ENCODE results near the gene TRABD2B. TPM values are rescaled to one million over a fixed set of nuclear protein-coding genes. Genes with fewer than 3 reads are reported as not detected.

The TRABD2B gene
- total RNA-seq, 1 experiment from 2014 or later = not detected

DNA sequence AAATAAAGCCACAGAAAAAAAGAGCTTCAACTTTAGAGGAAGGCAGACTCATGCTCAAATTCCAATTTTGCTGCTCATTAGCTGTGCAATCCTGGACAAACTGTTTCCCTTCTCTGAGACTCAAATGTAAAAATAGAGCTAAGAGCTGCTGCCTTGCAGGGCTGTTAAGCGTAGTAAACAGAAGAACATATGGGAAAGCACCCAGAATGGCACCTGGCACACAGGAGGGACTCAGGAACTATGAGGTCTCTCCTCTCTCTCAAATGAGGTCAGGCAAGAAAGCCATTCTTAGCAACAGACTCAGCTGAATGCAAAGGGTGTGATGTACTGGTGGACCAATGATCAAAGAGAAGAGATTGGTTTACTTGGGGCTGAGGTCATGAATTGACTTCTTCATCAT lies 61.3 kb downstream of the TRABD2B start:
- no peak for DNase-seq (ENCODE audit: low read depth)

DNA sequence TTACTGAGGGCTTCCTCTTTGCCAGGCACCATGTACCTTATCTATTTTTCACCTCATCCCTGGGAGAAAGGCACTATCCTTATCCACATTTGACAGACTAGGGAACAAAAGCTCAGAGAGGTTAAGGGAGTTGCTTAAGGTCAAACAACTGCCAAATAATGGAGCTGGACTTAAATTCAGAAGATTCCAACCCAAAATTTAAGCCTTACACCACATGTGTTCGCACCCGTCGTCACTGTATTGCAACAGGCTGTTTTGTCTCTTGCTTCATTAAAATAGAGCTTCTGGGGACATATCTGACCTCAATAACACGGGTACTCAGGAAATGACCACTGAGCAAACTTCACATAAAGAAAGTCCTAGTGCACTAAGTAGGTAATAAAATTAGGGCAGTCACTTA lies 62.0 kb downstream of the TRABD2B start:
- no peak for DNase-seq (ENCODE audit: low read depth)

DNA sequence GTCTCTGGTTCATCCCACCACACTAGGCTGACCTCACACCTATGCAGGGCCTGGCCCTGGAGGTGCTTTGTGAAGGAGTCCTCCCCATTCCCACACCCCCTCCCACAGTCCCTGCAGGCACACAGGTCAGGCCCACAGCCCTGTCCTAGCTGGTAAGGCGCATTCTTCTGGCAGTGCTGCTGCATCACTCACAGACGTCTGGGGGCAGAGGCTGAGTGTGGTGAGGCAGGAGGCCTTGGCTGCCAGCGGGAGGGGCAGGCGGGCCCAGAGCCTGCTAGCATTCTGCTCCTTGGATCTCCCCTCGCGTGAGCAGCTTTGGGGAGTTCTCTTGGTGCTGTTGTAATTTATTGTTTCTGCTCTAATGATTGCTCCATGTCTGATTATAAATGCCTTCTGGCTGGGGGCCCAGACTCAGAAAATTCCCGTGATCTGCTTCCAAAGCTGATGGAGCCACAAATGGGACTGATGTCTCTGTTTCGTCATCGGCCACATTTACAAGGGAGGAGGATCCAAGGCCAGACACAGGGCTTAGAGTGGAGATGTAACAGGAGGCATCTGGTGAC lies 62.9 kb downstream of the TRABD2B start:
- peak; percentile 19 for DNase-seq (ENCODE audit: low read depth)

DNA sequence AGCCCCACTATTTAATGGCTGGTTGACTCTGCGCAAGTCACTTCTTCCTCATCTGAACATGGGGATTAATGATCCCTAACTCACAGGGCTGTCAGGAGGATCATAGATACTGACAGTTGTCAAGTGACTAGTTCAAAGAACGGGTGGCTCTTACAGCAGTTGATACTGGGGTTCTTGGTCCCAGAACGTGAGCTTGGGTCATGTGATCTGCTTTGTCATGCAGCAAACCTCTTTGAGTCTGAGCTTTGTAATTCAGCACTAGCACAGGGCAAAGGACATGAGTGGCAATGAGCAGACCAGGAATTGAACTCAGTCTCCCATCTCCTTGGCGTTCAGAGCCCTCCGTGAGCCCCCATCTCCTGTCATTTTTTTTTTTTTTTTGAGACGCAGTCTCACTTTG lies 64.4 kb downstream of the TRABD2B start:
- no peak for DNase-seq (ENCODE audit: low read depth)

DNA sequence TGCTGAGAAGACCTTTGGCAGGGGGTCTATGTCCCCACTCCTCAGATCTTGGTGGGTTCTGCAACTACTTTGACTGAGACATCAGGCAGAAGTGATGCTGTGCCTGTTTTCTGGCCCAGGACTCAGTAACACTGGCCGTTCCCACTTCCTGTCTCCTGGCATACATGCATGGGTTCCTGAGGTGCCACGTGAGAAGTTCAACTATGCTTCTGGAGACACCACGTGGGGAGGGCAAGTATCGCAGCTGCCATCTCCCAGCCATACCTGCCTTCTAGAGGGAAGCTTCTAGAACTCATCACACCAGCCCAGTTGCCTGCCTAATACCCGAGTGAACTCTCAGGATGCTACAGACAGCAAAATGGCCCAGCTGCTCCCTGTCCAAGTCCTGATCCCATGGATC lies 65.8 kb downstream of the TRABD2B start:
- DNase-seq (ENCODE audit: low read depth) = peak; percentile 44

DNA sequence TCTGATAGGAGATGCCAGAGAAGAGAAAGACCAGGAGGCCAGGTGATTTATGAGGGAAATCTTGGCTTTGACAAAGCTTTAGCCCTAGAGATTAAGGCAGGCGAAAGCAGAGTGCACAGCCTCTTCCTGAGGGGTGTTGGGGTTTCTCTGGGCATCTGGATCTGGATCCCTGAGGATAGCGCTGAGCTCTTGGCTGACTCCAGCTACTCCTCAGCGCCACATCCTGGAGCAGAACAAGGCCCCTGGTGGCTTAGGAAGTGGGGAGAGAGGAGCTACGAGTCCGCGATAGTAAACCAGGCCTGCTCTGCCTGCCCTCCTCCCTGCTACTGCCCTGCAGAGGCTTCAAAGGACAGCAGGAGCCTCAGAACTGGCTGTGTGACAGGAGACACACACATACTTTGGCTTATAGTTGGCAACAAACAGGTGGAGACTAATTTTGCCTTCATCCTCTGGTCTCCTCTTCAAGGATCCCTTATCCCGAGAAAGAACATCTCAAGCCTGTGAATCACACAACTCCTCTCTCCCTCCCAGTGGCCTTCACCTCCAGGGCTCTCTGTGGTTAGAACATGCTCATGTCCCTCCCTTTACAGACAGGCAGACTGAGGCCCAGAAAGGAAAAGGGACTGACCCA lies 66.9 kb downstream of the TRABD2B start:
- DNase-seq (ENCODE audit: low read depth) = no peak

DNA sequence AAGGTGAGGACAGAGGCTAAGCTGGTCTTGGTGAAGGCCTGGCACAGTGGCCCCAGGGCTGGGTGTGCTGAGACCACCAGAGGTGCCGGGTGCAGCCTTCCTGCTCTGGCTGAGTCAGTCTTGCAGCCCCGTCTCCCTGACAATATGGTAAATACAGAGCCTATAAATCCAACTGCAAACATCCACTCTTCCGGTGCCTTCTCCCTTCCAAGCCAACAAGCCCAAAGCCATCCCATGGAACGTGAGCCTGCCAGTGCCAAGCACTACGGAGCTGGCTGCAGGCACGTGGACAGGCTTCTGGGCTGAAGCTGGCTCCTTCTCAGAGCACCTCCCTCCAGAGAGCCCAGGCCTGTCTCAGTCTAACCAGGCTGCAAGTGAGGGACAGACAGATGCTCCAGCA lies 70.0 kb downstream of the TRABD2B start:
- DNase-seq (ENCODE audit: low read depth) = peak; percentile 15

DNA sequence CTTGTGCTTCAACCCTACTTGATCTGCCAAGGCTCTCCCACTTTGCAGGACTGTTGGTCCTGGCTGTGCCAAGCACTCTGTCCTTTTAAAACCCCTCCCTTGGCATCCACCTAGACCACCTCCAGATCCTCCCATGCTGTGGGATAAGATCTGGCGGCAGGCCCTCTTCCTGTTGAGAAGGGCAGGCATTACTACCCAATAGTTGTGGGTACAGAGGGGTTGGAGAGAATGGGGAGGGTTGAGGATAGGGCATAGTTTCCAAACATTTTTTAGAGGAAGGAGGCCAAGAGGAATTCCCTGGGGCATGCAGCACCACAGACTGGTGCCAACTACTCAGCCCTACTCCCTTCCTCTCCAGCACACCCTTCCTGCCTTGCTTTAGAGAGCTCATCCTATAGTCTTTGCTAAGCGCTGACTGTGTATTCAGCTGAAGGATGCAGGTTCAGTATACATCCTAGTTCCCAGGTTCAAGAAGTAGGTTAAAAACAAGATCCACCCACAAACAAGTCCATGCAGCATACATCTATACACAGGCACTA lies 70.7 kb downstream of the TRABD2B start:
- DNase-seq (ENCODE audit: low read depth) = no peak

DNA sequence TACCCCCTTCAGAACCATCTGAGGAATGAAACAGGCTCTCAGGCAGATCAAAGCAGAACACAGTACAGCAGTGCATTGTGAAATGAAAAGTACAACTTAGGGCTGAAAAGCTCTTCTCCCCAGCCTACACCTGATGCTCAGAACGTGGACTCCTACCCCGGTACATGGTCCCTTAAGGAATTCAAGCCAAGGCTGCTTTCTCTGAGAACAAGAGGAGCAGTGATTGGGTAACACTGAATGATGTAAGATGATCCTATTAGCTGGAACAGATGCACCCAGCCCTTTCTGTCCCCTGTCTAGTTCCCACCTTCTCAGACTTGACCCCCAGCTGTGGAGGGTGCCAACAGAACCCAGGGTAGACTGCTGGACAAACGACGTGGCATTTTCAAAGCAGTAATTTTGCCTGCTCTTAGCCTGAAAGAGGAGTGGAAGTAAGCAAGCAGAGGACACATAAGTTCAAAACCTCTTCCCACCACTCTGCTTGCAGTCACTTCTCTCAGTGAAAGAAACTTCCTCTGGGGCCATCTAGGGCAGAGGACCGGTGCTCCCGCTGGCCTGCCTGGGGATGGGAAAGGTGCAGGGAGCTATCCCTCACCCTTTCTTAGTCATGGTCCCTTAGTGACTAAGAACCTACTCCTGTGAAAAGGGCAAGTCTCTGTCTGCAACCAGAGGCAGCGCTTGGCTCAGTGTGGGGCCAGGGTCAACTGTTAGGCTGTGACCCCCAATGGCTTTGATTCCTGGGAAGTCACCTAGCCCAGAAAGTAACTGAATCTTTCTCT lies 72.7 kb downstream of the TRABD2B start:
- DNase-seq (ENCODE audit: low read depth) = no peak

DNA sequence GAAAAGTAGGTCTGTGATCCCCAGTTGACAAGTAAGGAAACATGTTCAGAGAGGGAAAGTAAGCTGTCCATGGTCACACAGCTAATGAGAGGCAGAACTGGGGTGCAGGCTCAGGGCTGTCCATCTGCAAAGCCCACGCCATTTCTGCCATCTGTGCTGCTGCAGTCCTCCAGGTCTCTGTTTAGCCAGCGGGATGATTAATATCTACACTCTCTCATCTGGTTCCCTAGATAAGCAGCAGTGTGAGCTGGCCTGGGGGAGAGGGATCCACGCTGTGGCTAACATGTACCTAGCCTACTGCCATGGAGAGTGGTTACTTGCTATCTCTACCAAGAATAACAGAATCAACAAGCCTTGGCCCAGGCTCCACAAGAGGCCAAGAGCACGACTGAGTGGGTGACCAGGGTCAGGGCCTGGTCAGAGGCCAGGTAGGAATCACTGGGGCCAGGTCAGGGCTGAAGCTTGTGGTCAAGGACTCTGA lies 75.2 kb downstream of the TRABD2B start:
- DNase-seq (ENCODE audit: low read depth) = no peak

DNA sequence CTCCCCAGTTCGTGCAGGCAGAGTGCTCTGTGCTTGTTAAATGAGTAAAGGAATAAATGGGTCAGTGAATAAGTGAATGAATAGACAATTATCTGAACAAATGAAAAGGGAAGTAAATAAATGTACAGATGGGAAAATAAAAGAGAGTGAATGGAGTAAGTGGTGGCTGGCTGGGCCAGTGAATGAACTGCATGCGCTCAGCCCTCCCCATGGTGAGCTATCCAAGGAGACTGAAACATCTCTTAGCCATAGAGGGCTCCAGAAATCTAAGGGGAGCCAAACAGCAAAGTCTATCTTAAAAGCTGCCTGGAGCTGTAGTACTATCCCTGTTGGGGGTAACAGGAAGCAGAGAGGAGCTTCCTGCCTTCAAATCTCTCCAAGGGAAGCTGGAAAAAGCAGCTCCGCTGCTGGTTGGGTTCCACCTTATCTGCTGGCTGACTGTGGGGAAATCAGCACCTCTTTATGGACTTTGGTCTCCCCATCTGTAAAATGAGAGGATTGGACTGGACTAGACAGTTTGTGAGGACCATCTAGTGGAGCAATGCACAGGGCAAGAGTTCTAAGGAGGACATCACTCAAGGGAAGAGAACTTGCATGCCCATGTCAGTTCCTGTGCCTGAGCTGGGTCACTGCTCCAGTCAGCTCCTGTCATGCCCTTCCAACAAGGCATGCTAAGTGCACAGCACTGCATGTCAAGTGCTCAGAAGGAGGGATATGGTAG lies 77.9 kb downstream of the TRABD2B start:
- DNase-seq (ENCODE audit: low read depth) = no peak

DNA sequence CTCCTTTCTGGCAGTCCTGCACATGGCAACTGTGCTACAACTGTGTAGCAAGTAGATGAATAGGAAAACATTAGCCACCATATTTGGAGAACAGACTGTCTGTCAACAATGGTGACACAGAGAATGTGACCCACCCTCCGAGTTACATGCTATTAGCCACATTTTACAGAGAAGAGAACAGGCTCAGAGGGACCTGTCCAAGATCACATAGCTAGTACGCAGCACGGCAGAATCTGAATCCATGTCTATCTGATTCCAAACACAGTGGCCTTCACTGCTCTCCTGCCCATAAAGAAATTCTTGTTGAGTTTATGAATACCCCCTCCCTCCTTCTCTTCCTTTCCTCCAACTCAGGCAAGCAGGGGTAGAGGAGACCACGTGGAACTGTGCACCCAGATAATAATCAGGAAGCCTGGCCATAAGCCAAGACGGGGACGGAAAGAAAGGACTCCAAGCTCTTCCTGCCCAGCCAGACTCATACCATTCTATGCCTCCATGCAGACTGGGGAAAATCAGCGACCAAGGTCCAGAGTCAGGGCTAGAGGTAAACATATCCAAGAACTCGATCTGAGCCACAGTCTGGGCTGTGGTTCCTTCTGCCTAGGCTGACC lies 78.8 kb downstream of the TRABD2B start:
- no peak for DNase-seq (ENCODE audit: low read depth)

DNA sequence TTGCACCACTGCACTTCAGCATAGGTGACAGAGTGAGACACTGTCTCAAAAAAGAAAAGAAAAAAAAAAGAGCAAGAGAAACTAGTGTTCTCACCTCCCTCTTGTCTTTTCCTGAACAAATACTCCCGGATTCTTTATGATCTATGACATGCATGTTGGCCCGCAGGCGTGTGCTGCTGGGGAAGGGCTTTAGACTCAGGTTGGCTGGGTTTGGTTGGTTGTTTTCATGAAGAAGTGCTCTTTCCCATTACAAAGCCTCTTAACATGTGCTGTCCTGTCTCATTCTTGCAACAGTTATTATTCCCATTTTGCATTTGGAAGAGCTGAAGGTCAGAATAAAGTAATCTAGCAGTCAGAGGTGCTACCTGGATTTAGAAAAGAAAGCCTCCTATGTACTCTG lies 79.5 kb downstream of the TRABD2B start:
- no peak for DNase-seq (ENCODE audit: low read depth)

DNA sequence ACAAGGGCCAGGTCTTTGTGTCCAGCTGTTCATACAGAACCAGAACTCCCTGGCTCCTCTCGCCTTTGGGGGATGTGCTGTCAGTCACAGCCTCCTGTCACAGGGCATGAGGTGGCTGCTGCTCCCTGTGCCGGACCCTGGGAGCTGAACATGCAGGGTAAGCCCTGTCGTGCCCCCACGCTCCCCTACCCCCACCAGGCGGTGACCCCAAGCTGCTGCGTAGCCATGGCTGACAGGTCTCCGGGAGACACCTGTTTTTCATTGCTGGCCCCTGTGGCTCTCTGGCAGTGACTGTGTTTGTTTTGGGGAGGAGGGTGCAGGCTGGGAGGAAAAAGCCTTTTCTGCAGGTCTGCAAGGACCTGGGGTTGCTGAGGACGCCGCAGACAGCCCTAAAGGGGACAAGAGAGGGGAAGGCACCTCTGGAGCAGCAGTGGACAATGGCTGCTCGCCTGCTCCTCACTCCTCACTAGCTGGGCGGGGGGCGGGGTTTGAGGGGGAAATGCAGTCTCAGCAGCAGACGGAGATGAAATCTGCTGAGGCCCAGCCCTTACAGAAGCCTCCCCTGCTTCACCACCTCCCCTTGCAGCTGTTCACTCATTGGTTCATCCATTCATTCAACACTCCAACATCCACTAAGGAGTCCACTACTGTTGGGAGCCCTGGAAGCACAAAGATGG lies 81.4 kb downstream of the TRABD2B start:
- DNase-seq (ENCODE audit: low read depth) = no peak

DNA sequence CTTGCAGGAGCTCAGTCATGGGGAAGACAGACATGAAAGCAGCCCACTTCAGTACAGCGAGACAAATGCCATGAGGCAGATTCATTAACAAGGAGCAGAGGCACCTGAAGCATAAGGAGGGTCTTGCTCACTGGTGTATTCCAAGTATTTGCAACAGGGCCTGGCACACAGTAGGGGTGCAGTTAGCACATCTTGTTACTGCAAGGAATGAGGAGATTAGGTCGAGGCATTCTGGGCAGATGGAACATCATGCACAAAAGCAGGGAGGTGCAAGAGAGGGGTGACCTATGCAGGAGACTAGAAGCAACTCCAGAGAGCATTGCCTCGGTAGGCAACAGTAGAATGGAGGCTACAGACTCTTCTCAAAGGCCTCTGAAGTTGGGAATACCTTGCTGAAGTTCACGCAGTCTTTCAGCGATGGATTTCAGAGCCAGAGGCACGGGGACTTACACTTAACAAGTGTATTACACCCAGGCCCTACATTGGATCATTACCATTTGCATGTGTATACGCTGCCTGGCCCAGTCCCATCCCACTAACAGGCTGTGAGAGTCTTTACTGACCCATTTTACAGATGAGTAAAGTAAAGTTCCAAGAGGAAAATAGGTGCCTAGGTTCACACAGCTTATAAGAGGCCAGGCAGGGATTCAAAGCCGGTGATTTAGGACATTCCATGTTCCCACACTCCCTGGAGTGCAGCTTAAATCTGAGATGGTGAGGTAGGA lies 82.1 kb downstream of the TRABD2B start:
- no peak for DNase-seq (ENCODE audit: low read depth)

DNA sequence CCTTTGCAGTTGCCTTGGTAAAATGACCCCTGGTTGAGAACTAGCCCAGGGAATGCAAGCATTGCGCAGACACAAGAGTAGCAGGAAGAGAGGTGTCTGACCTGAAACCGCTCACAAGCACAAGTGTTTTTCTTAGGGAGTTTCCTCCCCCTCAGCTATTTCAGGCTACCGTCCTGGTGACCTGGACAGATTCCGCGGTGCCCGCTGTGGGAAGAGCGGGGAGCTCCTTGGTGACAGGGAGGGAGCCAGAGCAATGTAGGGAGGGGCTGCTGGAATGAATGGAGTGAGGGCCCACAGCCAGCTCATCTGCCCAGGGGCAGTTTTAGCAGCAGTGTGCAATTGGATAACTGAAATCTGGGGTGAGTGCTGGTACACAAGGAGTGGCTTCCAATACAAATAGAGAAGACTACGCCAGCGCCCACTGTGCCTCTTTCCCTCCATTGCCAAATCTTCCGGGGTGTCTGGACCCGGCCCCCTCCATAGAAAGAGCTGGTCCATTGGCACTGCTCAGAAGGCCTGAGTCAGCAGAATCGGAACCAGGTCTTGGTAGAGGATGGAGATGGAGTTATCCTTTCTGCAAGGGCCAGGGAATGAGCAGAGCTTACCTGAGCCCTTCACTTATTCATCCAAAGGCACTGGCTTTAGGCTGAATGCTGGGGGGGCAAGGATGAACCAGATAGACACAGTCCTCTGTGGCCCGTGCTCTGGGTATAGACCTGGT lies 82.8 kb downstream of the TRABD2B start:
- DNase-seq (ENCODE audit: low read depth) = peak; percentile 39

DNA sequence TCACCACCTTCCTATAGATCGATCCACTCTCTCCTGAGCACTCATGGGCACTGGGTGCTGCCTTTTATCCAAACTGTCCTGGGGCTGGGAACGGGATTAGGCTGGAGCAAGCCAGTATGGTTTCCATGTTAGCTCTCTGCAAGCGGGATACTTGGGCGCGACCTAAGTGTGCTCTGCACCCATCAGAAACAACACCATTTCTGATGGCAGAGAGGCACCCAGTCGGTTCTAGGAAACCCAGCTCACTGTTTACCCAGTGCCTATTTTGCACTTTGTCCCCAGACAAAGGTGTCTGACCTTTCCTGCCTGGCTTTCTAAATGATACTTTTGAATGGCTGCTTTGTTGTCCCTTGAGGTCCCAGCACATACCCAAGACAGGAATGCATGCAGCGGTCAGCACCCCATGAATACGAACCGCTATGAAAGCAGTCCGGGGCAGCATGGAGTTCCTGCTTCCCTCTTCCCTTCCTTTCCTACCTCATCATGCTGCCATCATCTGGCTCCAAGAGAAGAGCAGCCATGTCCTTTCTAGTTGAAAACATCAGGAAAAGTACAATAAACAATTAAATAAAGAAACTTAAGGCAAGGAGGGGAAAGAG lies 83.9 kb downstream of the TRABD2B start:
- DNase-seq (ENCODE audit: low read depth) = no peak

DNA sequence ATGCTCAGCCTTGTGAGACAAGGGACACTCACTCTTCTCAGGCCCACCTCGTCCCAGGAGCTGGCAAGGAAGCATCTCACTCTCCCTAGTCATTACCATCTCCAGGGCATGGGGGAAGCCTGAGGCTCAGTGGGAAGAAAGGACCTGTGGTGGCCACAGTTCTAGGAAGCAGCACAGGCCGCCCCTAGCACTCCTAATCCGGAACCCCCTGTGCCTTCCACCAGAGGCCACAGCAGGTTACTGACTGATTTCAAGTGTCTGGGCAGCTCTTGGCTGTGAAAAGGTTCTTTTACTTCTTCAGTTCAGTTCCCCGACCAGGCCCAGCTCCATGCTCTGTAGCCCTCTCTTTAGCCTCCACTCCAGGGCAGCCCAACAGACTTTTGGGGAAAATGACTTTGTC lies 84.4 kb downstream of the TRABD2B start:
- no peak for DNase-seq (ENCODE audit: low read depth)

DNA sequence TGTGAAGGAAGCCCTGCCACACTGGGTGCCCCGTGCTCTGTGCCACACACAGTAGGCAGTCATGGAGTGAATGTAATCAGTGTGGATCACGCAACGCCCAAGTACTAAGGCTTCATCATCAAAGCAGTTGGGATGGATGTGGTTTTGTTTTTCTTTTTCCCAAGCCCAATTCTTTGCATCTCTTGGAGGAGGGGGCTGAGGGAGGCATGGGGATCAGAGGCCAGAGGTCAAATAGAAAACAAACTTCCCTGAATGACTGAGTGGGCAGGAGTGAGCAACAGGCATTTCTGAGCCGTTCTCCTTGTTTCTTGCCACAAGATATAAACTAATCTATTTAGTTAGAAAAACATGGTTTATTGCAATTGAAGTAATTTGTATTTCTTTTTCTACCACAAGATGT lies 85.3 kb downstream of the TRABD2B start:
- DNase-seq (ENCODE audit: low read depth) = no peak
